GM12878 (cell line): ENCODE data around the gene NCLN. TPM values are rescaled to one million over a fixed set of nuclear protein-coding genes. Genes with fewer than 3 reads are reported as not detected.

Experiments used
- ATAC-seq: fragments of 200-7000 bp; cut with Tn5 transposase; 3 replicates; pipeline ENCODE4 v1.9.1; 2020; ENCODE audit warnings: mild to moderate bottlenecking, moderate library complexity
- BruUV-seq: library from RNA; stranded (reverse); fragments of 400-500 nt; replicated peaks from 2 replicates; lab custom pipeline; 2021; lab: Mats Ljungman, UMichigan
- CTCF ChIA-PET: fragments of 300-600 bp; sonication (Branson Sonifier 250); formaldehyde crosslinking; extraction: SDS; loops from one replicate; lab custom pipeline; 2021; ENCODE audit warnings: inconsistent platforms; lab: Yijun Ruan, JAX
- POLR2A ChIA-PET: fragments of 350-600 bp; formaldehyde crosslinking; extraction: SDS; loops from one replicate; lab custom pipeline; 2021; ENCODE audit warnings: inconsistent platforms; lab: Charles Lee
- RAD21 ChIA-PET: fragments of 300-600 bp; sonication (Branson Sonifier 250); formaldehyde crosslinking; loops from one replicate; lab custom pipeline; 2023; ENCODE audit warnings: antibody characterized with exemption; ENCODE audit not compliant: unreplicated experiment; lab: Charles Lee
- SMC1A ChIA-PET: fragments of 300-600 bp; sonication (Branson Sonifier 250); formaldehyde crosslinking; loops from one replicate; lab custom pipeline; 2023; ENCODE audit not compliant: unreplicated experiment, uncharacterized antibody; lab: Charles Lee
- DNase-seq: peaks from one replicate; pipeline ENCODE4 v3.0.0-alpha.2; 2011; ENCODE audit warnings: low read depth, low spot score
- FAIRE-seq: peaks from 3 replicates; lab custom pipeline; 2011; peaks lifted over from hg19 to GRCh38; lab: Jason Lieb, UNC
- H2AFZ ChIP-seq: 2 replicates; pipeline ENCODE4 v1.6.0; 2011; ENCODE audit warnings: low read depth, low read length, control low read depth; ENCODE audit not compliant: control insufficient read depth
- H3K27ac ChIP-seq: 2 replicates; pipeline ENCODE4 v1.5.1; 2011; ENCODE audit warnings: control low read depth; ENCODE audit not compliant: control insufficient read depth, insufficient read depth
- H3K27me3 ChIP-seq, 2 experiments: replicated peaks in 1 of 2; 2 replicates each; pipeline versions ENCODE4 v1.6.0 to v1.6.1; 2011; ENCODE audit warnings: low read length in 1 of 2; ENCODE audit not compliant: control insufficient read depth in 2 of 2, insufficient read depth in 2 of 2
- H3K36me3 ChIP-seq, 2 experiments: 2 replicates each; pipeline ENCODE4 v1.5.1; 2011; ENCODE audit warnings: low read length in 1 of 2; ENCODE audit not compliant: control insufficient read depth in 2 of 2, insufficient read depth in 2 of 2
- H3K4me1 ChIP-seq: 2 replicates; pipeline ENCODE4 v1.6.1; 2011; ENCODE audit warnings: mild to moderate bottlenecking, low read length, moderate library complexity, mixed read lengths; ENCODE audit not compliant: control insufficient read depth, insufficient read depth
- H3K4me2 ChIP-seq: 2 replicates; pipeline ENCODE4 v1.6.0; 2011; ENCODE audit warnings: control low read depth; ENCODE audit not compliant: control insufficient read depth, insufficient read depth
- H3K4me3 ChIP-seq: fragments of 200-600 bp; sonication (generic); 2 replicates; pipeline ENCODE4 v1.5.1; 2016
- H3K79me2 ChIP-seq: 2 replicates; pipeline ENCODE4 v1.6.0; 2011; ENCODE audit warnings: low read length; ENCODE audit not compliant: control insufficient read depth, insufficient read depth
- H3K9ac ChIP-seq: 2 replicates; pipeline ENCODE4 v1.8.0; 2011; ENCODE audit warnings: low read length, control low read depth, mixed read lengths; ENCODE audit not compliant: control insufficient read depth, insufficient read depth
- H3K9me3 ChIP-seq: replicated peaks from 3 replicates; pipeline ENCODE4 v1.5.1; 2011; ENCODE audit warnings: mild to moderate bottlenecking, low read length; ENCODE audit not compliant: control insufficient read depth, insufficient read depth
- H4K20me1 ChIP-seq: 2 replicates; pipeline ENCODE4 v1.6.0; 2011; ENCODE audit not compliant: control insufficient read depth, insufficient read depth
- CREB1 ChIP-seq: IDR thresholded peaks from 2 replicates; pipeline ENCODE4 v1.6.1; 2012; ENCODE audit warnings: low read depth, mild to moderate bottlenecking, inconsistent platforms
- CREM ChIP-seq: IDR thresholded peaks from 2 replicates; pipeline ENCODE4 v1.6.1; 2014; ENCODE audit warnings: antibody characterized with exemption, low read depth
- FOXK2 ChIP-seq: fragments of 450-650 bp; IDR thresholded peaks from 2 replicates; pipeline ENCODE4 v1.6.1; 2017; ENCODE audit warnings: mild to moderate bottlenecking, moderate library complexity
- IRF4 ChIP-seq: IDR thresholded peaks from 2 replicates; pipeline ENCODE4 v1.6.1; 2011; ENCODE audit warnings: low read depth, low read length
- JUNB ChIP-seq: IDR thresholded peaks from 2 replicates; pipeline ENCODE4 v1.6.1; 2016; ENCODE audit warnings: antibody characterized with exemption, mild to moderate bottlenecking
- LARP7 ChIP-seq: fragments of 450-650 bp; IDR thresholded peaks from 2 replicates; pipeline ENCODE4 v1.6.1; 2017; ENCODE audit warnings: mild to moderate bottlenecking
- NKRF ChIP-seq: fragments of 450-650 bp; conservative IDR thresholded peaks from 2 replicates; pipeline ENCODE4 v1.6.1; 2017; ENCODE audit warnings: mild to moderate bottlenecking, moderate library complexity
- NR2C2 ChIP-seq: IDR thresholded peaks from 2 replicates; pipeline ENCODE4 v1.6.1; 2011; ENCODE audit warnings: borderline replicate concordance, low read depth; ENCODE audit not compliant: control insufficient read depth, insufficient read length
- POLR2A ChIP-seq: IDR thresholded peaks from 2 replicates; pipeline ENCODE4 v1.6.1; 2011; ENCODE audit warnings: low read depth, mild to moderate bottlenecking, low read length
- POU2F2 ChIP-seq: IDR thresholded peaks from 3 replicates; pipeline ENCODE4 v1.6.1; 2011; ENCODE audit warnings: low read depth, mild to moderate bottlenecking, low read length, borderline replicate concordance
- SMAD1 ChIP-seq: fragments of 450-650 bp; IDR thresholded peaks from 2 replicates; pipeline ENCODE4 v1.6.1; 2018; ENCODE audit warnings: mild to moderate bottlenecking, low read depth; ENCODE audit not compliant: partially characterized antibody
- TAF1 ChIP-seq: IDR thresholded peaks from 2 replicates; pipeline ENCODE4 v1.6.1; 2011; ENCODE audit warnings: mild to moderate bottlenecking, low read depth, low read length, borderline replicate concordance
- TCF12 ChIP-seq: IDR thresholded peaks from 2 replicates; pipeline ENCODE4 v1.6.1; 2011; ENCODE audit warnings: low read depth, mild to moderate bottlenecking, low read length
- WRNIP1 ChIP-seq: IDR thresholded peaks from 2 replicates; pipeline ENCODE4 v1.6.1; 2011; ENCODE audit warnings: low read depth, low read length, improper control_type of control experiment, borderline replicate concordance
- ZBTB33 ChIP-seq: fragments of 450-650 bp; IDR thresholded peaks from 2 replicates; pipeline ENCODE4 v1.6.1; 2017; ENCODE audit warnings: mild to moderate bottlenecking
- ZNF24 ChIP-seq: fragments of 450-650 bp; IDR thresholded peaks from 2 replicates; pipeline ENCODE4 v1.6.1; 2017; ENCODE audit warnings: antibody characterized with exemption, mild to moderate bottlenecking
- WGBS: methylation state at CpG from one replicate; pipeline ENCODE4 v1.1.6; 2016; ENCODE audit warnings: low lambda C conversion rate; ENCODE audit not compliant: insufficient replicate concordance, insufficient coverage; ENCODE audit errors: missing lambda C conversion rate; 5-methylcytosine and 5-hydroxymethylcytosine counted together
- in situ Hi-C: fragments of 300-500 bp; cut with MboI; formaldehyde crosslinking; loops from 9 replicates; pipeline ENCODE4 v1.14.3; 2018; ENCODE audit warnings: mixed read lengths
- intact Hi-C: fragments of 100-400 bp; cut with micrococcal nuclease; formaldehyde crosslinking; loops from one replicate; pipeline ENCODE4 v1.14.2; 2022; ENCODE audit not compliant: unreplicated experiment
- polyA plus RNA-seq, 11 experiments: library from polyadenylated mRNA; depleted of rRNA in 4 of 11; unstranded in 6 of 11; stranded (reverse) in 5 of 11; fragments of >200 nt; fragmentation: Nextera tagmentation in 4 of 11; fragmentation: Illumina TruSeq in 1 of 11; extraction: Ambion mirVana in 4 of 11; extraction: Trizol in 1 of 11; gene quantifications; 1 replicate in 1 of 11; 2 replicates in 10 of 11; pipeline versions ENCODE4 v1.2.1 to v1.2.3, GENCODE V29; 2011 to 2016; ENCODE audit warnings: inconsistent platforms in 2 of 11, missing spikeins in 2 of 11, low read depth in 1 of 11
- total RNA-seq, 4 experiments: library from RNA; depleted of rRNA in 3 of 4; stranded (reverse); fragments of >200 nt in 3 of 4; fragmentation: Illumina TruSeq in 1 of 4; extraction: Trizol in 1 of 4; gene quantifications; 2 replicates each; pipeline versions ENCODE4 v1.2.1 to v1.2.3, GENCODE V29; 2013 to 2021

The NCLN gene
- total and polyA plus RNA-seq, 10 of the 15 experiments (the other 5 are each of a cell fraction or from before 2014, with no cell fraction given): 2.2 to 79.1 (median 36.0) TPM

- CTCF ChIA-PET: no interaction called here
- no peak overlapping the region for H2AFZ ChIP-seq
- intact Hi-C loops (no loop called here), in situ Hi-C loops (no loop called here)
- POLR2A ChIA-PET: no interaction called here
- no peak overlapping the region for H3K9ac ChIP-seq
- no peak overlapping the region for H3K4me3 ChIP-seq
- no peaks in the 10 kb centered on the region for H3K9me3 ChIP-seq
- no peaks in the 10 kb centered on the region for H3K36me3 ChIP-seq
- H3K4me1 ChIP-seq: no peaks in the 10 kb centered on the region
- BruUV-seq: no TSS peak
- H3K27me3 ChIP-seq: no peaks in the 10 kb centered on the region; a peak in 2 of 4 replicates
- FAIRE-seq (no peak), DNase-seq (no peak), ATAC-seq (no peak)
- TF ChIP-seq CREB1: no peak
- TF ChIP-seq JUNB: no peak
- no peak for TF ChIP-seq POU2F2
- TF ChIP-seq WRNIP1: no peak
- no peak for TF ChIP-seq LARP7
- TF ChIP-seq POLR2A: no peak
- no peak for TF ChIP-seq TAF1
- TF ChIP-seq TCF12: no peak
- no peak for TF ChIP-seq FOXK2
- TF ChIP-seq IRF4: no peak
- TF ChIP-seq SMAD1: no peak
- TF ChIP-seq CREM: no peak
- no peak for TF ChIP-seq ZBTB33
- TF ChIP-seq NR2C2: no peak
- TF ChIP-seq ZNF24: no peak
- no peak for TF ChIP-seq NKRF
- WGBS: 34% methylated on average over 4 of the region's 4 CpGs
- SMC1A ChIA-PET: no interaction called here
- H4K20me1 ChIP-seq: no peaks in the 10 kb centered on the region
- no peak overlapping the region for H3K27ac ChIP-seq
- no peaks in the 10 kb centered on the region for H3K79me2 ChIP-seq
- RAD21 ChIA-PET: no interaction called here
- H3K4me2 ChIP-seq: no peak overlapping the region
Observed at GRCh38 chr19:3233116-3233515, 47.4 kb downstream of the NCLN start.
